NCI-H187 (cell line): ENCODE results near the gene SORCS2.

Source experiments
- DNase-seq, 2 experiments: peaks; one replicate each; lab custom pipeline; 2025; lab: John Stamatoyannopoulos, UW

The SORCS2 gene

GRCh38 chr4:7474320-7474719 lies 282.0 kb downstream of the SORCS2 start:
- no peak for DNase-seq

GRCh38 chr4:7475207-7475606 lies 282.9 kb downstream of the SORCS2 start:
- no peak for DNase-seq

GRCh38 chr4:7476820-7477219 lies 284.5 kb downstream of the SORCS2 start:
- DNase-seq: no peak

- no peak for DNase-seq
Measured at GRCh38 chr4:7477695-7478094, 285.4 kb downstream of the SORCS2 start.

GRCh38 chr4:7478665-7479064 lies 286.3 kb downstream of the SORCS2 start:
- DNase-seq: no peak

- DNase-seq: no peak
Measured at GRCh38 chr4:7480423-7480822, 288.1 kb downstream of the SORCS2 start.

GRCh38 chr4:7481227-7481626 lies 288.9 kb downstream of the SORCS2 start:
- no peak for DNase-seq

- peak in 1 of 2 experiments; percentile 27 for DNase-seq
Measured at GRCh38 chr4:7485096-7485495, 292.8 kb downstream of the SORCS2 start.

GRCh38 chr4:7486101-7486500 lies 293.8 kb downstream of the SORCS2 start:
- DNase-seq: no peak

GRCh38 chr4:7487502-7487901 lies 295.2 kb downstream of the SORCS2 start:
- peak; percentile 35 to 69 for DNase-seq

GRCh38 chr4:7487998-7488671 lies 295.8 kb downstream of the SORCS2 start:
- no peak for DNase-seq

- no peak for DNase-seq
Measured at GRCh38 chr4:7491915-7492314, 299.6 kb downstream of the SORCS2 start.

- DNase-seq: no peak
Measured at GRCh38 chr4:7498446-7499200, 306.3 kb downstream of the SORCS2 start.

- DNase-seq: no peak
Measured at GRCh38 chr4:7499661-7500060, 307.3 kb downstream of the SORCS2 start.

GRCh38 chr4:7500404-7500803 lies 308.1 kb downstream of the SORCS2 start:
- no peak for DNase-seq

GRCh38 chr4:7501314-7501713 lies 309.0 kb downstream of the SORCS2 start:
- DNase-seq: no peak

- DNase-seq: no peak
Measured at GRCh38 chr4:7501873-7502272, 309.5 kb downstream of the SORCS2 start.

GRCh38 chr4:7503559-7504249 lies 311.4 kb downstream of the SORCS2 start:
- DNase-seq: peak in 1 of 2 experiments; percentile 59

GRCh38 chr4:7505116-7505900 lies 313.0 kb downstream of the SORCS2 start:
- DNase-seq: no peak

- DNase-seq: no peak
Measured at GRCh38 chr4:7506119-7506518, 313.8 kb downstream of the SORCS2 start.

- DNase-seq: no peak
Measured at GRCh38 chr4:7506572-7506971, 314.2 kb downstream of the SORCS2 start.

- no peak for DNase-seq
Measured at GRCh38 chr4:7507381-7507780, 315.0 kb downstream of the SORCS2 start.
